Colonic mucosa (tissue), 4 donors: ENCODE data around the gene ABCF3. TPM values are rescaled to one million over a fixed set of nuclear protein-coding genes. Genes with fewer than 3 reads are reported as not detected.

Source experiments
- DNase-seq: peaks from one replicate; pipeline ENCODE4 v3.0.0-alpha.2; 2020
- H3K27ac ChIP-seq: fragments of 200-600 bp; one replicate; pipeline ENCODE4 v1.8.0; 2021
- H3K27me3 ChIP-seq: fragments of 200-600 bp; one replicate; pipeline ENCODE4 v1.8.0; 2021
- H3K36me3 ChIP-seq: fragments of 200-600 bp; one replicate; pipeline ENCODE4 v1.8.0; 2021
- H3K4me1 ChIP-seq: fragments of 200-600 bp; one replicate; pipeline ENCODE4 v1.8.0; 2021; ENCODE audit warnings: mild to moderate bottlenecking
- H3K4me3 ChIP-seq: fragments of 200-600 bp; one replicate; pipeline ENCODE4 v1.8.0; 2021
- H3K9ac ChIP-seq, 2 donors: one replicate each; pipeline ENCODE4 v1.7.0; 2013; ENCODE audit warnings: control low read depth in 2 of 2, low read depth in 2 of 2, low read length in 2 of 2
- H3K9me3 ChIP-seq: fragments of 200-600 bp; one replicate; pipeline ENCODE4 v1.8.0; 2021
- intact Hi-C: fragments of 100-400 bp; cut with DNase I; formaldehyde crosslinking; loops from one replicate; pipeline ENCODE4 v1.14.1; 2022
- total RNA-seq, 2 donors: library from RNA; stranded (reverse); fragmentation: NEBNext Ultra II Directional in 1 of 2; extraction: Animal tissue kit (Norgen Biotek cat#: 25700) in 1 of 2; gene quantifications; one replicate each; pipeline ENCODE4 v1.2.1, GENCODE V29; 2021
- TF ChIP-seq, protein P1 (sequence below): fragments of 200-600 bp; IDR thresholded peaks from one replicate; pipeline ENCODE4 v1.8.0; 2022; ENCODE audit warnings: antibody characterized with exemption, mild to moderate bottlenecking
- donor health status: healthy.
- donor health status: DM: no; HTN: no; CAD: no.
- donor health status: DM: no; HTN: no; CAD: no.

Gene ABCF3
- total RNA-seq, 2 donors from 2014 or later, result 54.6 to 82.4 TPM

DNA sequence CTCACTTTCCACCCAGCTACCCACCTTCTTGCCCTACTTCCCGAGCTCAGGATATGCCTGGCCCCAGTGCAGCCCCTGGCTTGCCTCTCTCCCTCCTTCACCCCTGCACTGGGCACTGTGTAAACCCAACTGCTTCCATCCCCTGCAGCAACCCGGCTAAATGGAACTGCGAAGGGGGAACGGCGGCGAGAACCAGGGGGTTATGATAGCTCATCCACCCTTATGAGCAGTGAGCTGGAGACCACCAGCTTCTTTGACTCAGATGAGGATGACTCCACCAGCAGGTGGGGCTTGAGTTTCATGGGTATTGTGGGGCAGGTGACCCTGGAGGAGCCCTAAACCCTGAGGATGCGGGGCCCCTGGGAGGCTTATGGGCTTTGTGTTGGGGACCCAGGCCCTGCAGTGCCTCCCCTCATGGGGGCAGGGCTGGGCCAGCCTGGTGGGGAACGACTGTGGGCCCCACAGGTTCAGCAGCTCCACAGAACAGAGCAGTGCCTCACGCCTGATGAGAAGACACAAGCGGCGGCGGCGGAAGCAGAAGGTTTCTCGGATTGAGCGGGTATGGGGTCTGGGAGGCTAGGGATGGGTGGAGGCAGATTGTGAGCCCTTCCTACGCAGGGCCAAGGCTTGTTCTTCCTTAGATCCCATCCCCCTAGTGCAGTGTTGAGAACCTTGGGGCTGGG, 21.2 kb upstream of the ABCF3 start:
- Histone ChIP-seq H3K27ac (no peak overlapping the region), H3K4me1 (no peaks in the 10 kb centered on the region), H3K4me3 (no peak overlapping the region), H3K9ac (no peak overlapping the region), H3K27me3 (no peaks in the 10 kb centered on the region), H3K9me3 (no peaks in the 10 kb centered on the region), H3K36me3 (peaks cover 27% of the 10 kb centered on the region)
- TF ChIP-seq, protein P1, sequence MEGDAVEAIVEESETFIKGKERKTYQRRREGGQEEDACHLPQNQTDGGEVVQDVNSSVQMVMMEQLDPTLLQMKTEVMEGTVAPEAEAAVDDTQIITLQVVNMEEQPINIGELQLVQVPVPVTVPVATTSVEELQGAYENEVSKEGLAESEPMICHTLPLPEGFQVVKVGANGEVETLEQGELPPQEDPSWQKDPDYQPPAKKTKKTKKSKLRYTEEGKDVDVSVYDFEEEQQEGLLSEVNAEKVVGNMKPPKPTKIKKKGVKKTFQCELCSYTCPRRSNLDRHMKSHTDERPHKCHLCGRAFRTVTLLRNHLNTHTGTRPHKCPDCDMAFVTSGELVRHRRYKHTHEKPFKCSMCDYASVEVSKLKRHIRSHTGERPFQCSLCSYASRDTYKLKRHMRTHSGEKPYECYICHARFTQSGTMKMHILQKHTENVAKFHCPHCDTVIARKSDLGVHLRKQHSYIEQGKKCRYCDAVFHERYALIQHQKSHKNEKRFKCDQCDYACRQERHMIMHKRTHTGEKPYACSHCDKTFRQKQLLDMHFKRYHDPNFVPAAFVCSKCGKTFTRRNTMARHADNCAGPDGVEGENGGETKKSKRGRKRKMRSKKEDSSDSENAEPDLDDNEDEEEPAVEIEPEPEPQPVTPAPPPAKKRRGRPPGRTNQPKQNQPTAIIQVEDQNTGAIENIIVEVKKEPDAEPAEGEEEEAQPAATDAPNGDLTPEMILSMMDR, result no peak
- intact Hi-C loops, result no loop called here
- no peak for DNase-seq

DNA sequence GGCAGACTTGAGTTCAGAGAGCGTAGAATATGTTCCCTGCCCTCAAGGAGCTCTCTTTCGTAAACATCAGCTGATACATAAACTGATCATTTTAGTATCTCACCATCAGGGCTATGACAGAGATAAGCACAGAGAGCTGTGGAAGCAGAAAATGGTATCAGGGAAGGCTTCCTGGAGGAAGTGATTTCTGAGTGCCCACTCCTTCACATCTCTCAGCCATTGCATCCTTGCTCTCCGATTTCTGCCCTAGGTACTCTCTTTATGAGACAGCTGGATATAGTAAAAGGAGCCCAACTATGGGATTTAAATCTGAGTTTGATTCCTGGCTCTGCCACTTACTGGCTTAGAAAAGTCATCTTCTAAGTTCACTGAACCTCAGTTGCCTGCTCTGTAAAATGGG, 20.5 kb upstream of the ABCF3 start:
- peaks cover 27% of the 10 kb centered on the region for H3K36me3 ChIP-seq
- TF ChIP-seq, protein P1, result no peak

DNA sequence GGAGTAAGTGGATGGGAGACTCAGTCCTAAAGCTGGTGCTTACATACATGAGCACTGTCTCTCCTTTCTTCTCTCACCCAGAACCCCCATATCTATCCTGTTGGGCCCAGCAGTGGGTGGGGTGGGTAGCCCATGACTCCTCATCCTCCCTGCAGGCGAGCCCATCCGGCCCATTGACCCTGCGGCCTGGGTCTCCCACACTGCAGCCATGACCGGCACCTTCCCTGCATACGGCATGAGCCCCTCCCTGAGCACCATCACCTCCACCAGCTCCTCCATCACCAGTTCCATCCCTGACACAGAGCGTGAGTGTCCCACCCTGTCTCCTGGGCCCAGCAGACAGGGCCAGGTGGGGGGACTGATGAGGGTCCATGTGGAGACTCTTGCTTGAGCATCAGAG, 19.3 kb upstream of the ABCF3 start:
- TF ChIP-seq, protein P1, result no peak
- H3K36me3 ChIP-seq, result peaks cover 27% of the 10 kb centered on the region
- DNase-seq, result no peak

More for the DNA sequence above, 20.5 kb upstream of the ABCF3 start:
- H3K27me3 ChIP-seq, result no peaks in the 10 kb centered on the region
- H3K9ac ChIP-seq, result no peak overlapping the region
- no peak overlapping the region for H3K4me3 ChIP-seq
- no peaks in the 10 kb centered on the region for H3K4me1 ChIP-seq
- H3K9me3 ChIP-seq, result no peaks in the 10 kb centered on the region
- no peak for DNase-seq
- no peak overlapping the region for H3K27ac ChIP-seq
- intact Hi-C loops, result no loop called here

DNA sequence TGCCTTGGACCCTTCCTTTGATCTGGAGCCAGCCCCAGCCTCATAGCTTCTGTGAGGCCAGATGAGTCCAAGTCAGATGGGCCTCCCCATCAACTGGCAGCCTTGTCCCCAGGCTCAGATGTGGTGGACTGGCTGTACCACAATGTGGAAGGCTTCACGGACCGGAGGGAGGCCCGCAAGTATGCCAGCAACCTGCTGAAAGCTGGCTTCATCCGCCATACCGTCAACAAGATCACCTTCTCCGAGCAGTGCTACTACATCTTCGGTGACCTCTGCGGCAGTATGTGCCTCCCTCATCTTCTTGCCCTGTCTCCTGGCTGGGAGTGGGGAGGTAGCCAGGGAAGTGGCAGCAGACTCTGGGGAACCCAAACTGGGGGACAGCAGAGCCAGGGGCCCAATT, 18.2 kb upstream of the ABCF3 start:
- DNase-seq, result no peak
- Histone ChIP-seq H3K27me3 (no peaks in the 10 kb centered on the region), H3K4me1 (no peaks in the 10 kb centered on the region), H3K4me3 (no peak overlapping the region), H3K27ac (no peak overlapping the region), H3K36me3 (peaks cover 27% of the 10 kb centered on the region), H3K9me3 (no peaks in the 10 kb centered on the region), H3K9ac (no peak overlapping the region)
- TF ChIP-seq, protein P1, result no peak
- intact Hi-C loops, result no loop called here

More for the DNA sequence above, 19.3 kb upstream of the ABCF3 start:
- Histone ChIP-seq H3K27me3 (no peaks in the 10 kb centered on the region), H3K4me1 (no peaks in the 10 kb centered on the region), H3K9me3 (no peaks in the 10 kb centered on the region), H3K4me3 (no peak overlapping the region), H3K27ac (no peak overlapping the region), H3K9ac (no peak overlapping the region)
- intact Hi-C loops, result no loop called here

DNA sequence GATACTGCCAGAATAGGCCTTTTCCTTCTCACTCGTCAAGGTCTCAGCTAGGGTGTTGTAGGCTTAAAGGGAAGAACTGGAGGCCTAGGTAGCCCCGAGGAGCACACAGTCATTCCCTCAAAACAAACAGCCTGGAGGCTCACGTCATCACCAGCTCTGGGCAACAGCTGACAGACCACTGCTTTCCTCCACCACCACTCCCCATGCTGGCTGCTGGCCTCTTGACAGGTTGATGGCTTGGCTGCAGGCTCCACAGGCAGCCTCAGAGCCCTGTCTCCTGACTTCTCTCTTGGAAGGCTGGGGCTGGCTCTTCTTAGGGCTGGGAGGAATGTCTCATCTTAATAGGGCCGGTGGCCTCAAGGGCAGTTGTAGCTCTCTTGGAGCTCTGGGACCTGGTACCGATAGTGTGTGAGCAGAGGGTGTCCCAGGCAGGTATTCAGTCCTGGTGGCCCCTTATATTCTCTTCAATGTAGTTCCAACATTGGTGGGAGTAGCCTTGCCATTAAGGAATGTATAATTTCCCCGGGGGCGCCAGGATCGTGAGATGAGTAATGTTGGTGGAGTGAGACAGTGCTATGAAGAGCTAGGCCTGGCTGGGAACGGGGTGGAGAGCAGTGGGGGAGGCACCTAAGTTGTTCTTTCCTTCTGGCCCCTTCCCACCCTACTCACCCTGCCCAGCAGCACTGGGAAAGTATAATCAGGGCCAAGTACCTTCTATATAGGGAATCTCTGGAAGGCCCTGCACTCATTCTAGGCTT, 17.5 kb upstream of the ABCF3 start:
- Histone ChIP-seq H3K27ac (no peak overlapping the region), H3K9ac (no peak overlapping the region), H3K27me3 (no peaks in the 10 kb centered on the region), H3K9me3 (no peaks in the 10 kb centered on the region), H3K4me3 (no peak overlapping the region), H3K4me1 (no peaks in the 10 kb centered on the region), H3K36me3 (peaks cover 27% of the 10 kb centered on the region)
- intact Hi-C loops, result no loop called here
- DNase-seq, result no peak
- TF ChIP-seq, protein P1, result no peak
